Keratinocyte (primary cell): ENCODE data around the gene WDR4.

Experiments
- EZH2 ChIP-seq: IDR thresholded peaks from one replicate; pipeline ENCODE4 v1.6.1; 2012; ENCODE audit warnings: inconsistent platforms, mild to moderate bottlenecking, low read length, moderate library complexity
- TF ChIP-seq, protein P1 (sequence below), 3 experiments: IDR thresholded peaks in 1 of 3; conservative IDR thresholded peaks in 1 of 3; optimal IDR thresholded peaks in 1 of 3; 2 replicates in 2 of 3; 3 replicates in 1 of 3; pipeline versions ENCODE3 to v1.5.1; 2011; ENCODE audit warnings: low read length in 3 of 3, mild to moderate bottlenecking in 3 of 3, moderate library complexity in 2 of 3, control low read depth in 1 of 3, inconsistent platforms in 1 of 3; ENCODE audit not compliant: insufficient read depth in 2 of 3; ENCODE audit errors: extremely low read depth in 1 of 3

DNA sequence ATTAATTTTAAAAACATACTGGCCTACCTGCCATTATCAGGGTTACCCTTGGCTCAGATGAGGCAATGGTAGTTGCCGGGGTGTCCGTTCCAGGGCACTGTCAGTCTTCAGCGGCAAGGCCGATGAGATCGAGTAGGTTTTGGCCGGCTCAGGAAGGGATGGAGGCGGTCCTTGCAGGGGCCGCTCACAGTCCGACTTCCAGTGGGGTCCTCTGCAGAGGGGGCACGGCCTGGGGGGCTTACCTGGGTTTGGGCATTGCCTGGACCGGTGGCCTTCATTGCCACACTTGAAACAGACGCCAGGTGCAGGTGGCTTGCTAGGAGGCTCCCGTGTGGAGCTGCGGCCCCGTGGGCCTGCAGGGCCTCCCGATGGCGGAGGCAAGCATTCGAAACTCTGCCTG lies 43.6 kb upstream of the WDR4 start:
- TF ChIP-seq, protein P1, sequence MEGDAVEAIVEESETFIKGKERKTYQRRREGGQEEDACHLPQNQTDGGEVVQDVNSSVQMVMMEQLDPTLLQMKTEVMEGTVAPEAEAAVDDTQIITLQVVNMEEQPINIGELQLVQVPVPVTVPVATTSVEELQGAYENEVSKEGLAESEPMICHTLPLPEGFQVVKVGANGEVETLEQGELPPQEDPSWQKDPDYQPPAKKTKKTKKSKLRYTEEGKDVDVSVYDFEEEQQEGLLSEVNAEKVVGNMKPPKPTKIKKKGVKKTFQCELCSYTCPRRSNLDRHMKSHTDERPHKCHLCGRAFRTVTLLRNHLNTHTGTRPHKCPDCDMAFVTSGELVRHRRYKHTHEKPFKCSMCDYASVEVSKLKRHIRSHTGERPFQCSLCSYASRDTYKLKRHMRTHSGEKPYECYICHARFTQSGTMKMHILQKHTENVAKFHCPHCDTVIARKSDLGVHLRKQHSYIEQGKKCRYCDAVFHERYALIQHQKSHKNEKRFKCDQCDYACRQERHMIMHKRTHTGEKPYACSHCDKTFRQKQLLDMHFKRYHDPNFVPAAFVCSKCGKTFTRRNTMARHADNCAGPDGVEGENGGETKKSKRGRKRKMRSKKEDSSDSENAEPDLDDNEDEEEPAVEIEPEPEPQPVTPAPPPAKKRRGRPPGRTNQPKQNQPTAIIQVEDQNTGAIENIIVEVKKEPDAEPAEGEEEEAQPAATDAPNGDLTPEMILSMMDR (optimal IDR thresholded peaks at IDR 0.05 in 1 of 3, IDR thresholded peaks at IDR 0.05 in 1 of 3, conservative IDR thresholded peaks at IDR 0.05 in 1 of 3; ENCODE audit: extremely low read depth in 1 of 3, insufficient read depth in 2 of 3, low read length in 3 of 3) = no peak
- TF ChIP-seq EZH2 = no peak
